ENCODE data around the gene MUC12. TPM values are rescaled to one million over a fixed set of nuclear protein-coding genes. Genes with fewer than 3 reads are reported as not detected.

The MUC12 gene
- total and polyA plus RNA-seq, 2 of the 4 experiments (the other 2 are of a cell fraction), result 4.0 TPM; not detected in 1

- Histone ChIP-seq H3K36me3 (ENCODE audit: control insufficient read depth, insufficient read depth, low read length) (no peaks in the 10 kb centered on the region), H2AK5ac (ENCODE audit: low read depth, low read length) (no peak overlapping the region), H4K91ac (ENCODE audit: insufficient read depth, low read depth, low read length) (no peak overlapping the region), H3K4me2 (ENCODE audit: low read depth, low read length) (no peak overlapping the region), H2BK5ac (ENCODE audit: low read depth, low read length, poor library complexity, severe bottlenecking) (no peak overlapping the region), H3K27ac (ENCODE audit: insufficient read depth, low read length) (no peak overlapping the region), H3K9ac (ENCODE audit: low read depth, low read length) (no peak overlapping the region), H3K56ac (ENCODE audit: extremely low read depth, insufficient read depth, low read length) (no peak overlapping the region), H2BK120ac (ENCODE audit: low read depth, low read length) (no peak overlapping the region), H4K8ac (ENCODE audit: low read depth in 2 of 2, low read length in 2 of 2) (no peak overlapping the region), H4K20me1 (ENCODE audit: insufficient read depth, low read length) (no peaks in the 10 kb centered on the region), H2AK9ac (replicated peaks; ENCODE audit: low read depth, low read length, poor library complexity) (no peak overlapping the region), H2BK20ac (ENCODE audit: low read depth, low read length) (no peak overlapping the region), H3K23ac (ENCODE audit: low read depth, low read length) (no peak overlapping the region), H3K79me1 (ENCODE audit: low read depth in 1 of 2, low read length in 2 of 2) (no peaks in the 10 kb centered on the region), H3K4ac (ENCODE audit: low read depth, low read length) (no peak overlapping the region), H2AFZ (replicated peaks; ENCODE audit: low read length, poor library complexity) (no peak overlapping the region), H3K9me3 (ENCODE audit: control insufficient read depth, insufficient read depth, low read length) (no peaks in the 10 kb centered on the region), H3K4me1 (ENCODE audit: control insufficient read depth, insufficient read depth, low read length) (no peaks in the 10 kb centered on the region), H3K27me3 (ENCODE audit: control insufficient read depth, insufficient read depth, low read length) (peaks cover 25% of the 10 kb centered on the region), H3K4me3 (ENCODE audit: insufficient read depth, low read depth, low read length) (no peak overlapping the region), H3K9me1 (ENCODE audit: insufficient read depth, low read length) (0 out of 2 replicates have a peak, but pooled peaks cover 2% of the 10 kb centered on the region), H2BK15ac (ENCODE audit: low read depth, low read length) (no peak overlapping the region), H3K14ac (replicated peaks; ENCODE audit: low read depth, low read length) (no peak overlapping the region), H3K18ac (ENCODE audit: low read depth, low read length) (no peak overlapping the region), H4K5ac (ENCODE audit: low read depth, low read length) (no peak overlapping the region)
- intact Hi-C loops (cut with micrococcal nuclease), result no loop called here
- ATAC-seq (ENCODE audit: low read depth) (peak; percentile 74), DNase-seq (peak; percentile 50)
- in situ Hi-C loops (cut with MboI; ENCODE audit: low sequenced_read_pairs), result loop anchor here (5.0 to 25.0 kb wide), 2 partner anchors 166 to 346 kb away; partner anchors contain the start of genes EPO and POP7
- TF ChIP-seq RAD21 (IDR thresholded peaks at IDR 0.05; ENCODE audit: low read length) (no peak), MXI1 (IDR thresholded peaks at IDR 0.05; ENCODE audit: borderline replicate concordance, low read depth, low read length) (0 out of 2 replicates have a peak, but pooled peaks have one; percentile 21), ELK1 (IDR thresholded peaks at IDR 0.05; ENCODE audit: borderline replicate concordance, low read depth, low read length) (no peak)
- CTCF ChIA-PET, result interaction anchor here (0.6 to 1.7 kb wide), 3 partner anchors 9 to 163 kb away, joined by 3 to 5 read pairs (median 4); partner anchors contain the start of gene ACHE
- dilution Hi-C loops (cut with HindIII; ENCODE audit: low sequenced_read_pairs, unreplicated experiment), result no loop called here
- no TSS peak for BruUV-seq (replicated peaks)
- POLR2A ChIA-PET (ENCODE audit: unreplicated experiment), result no interaction called here
- WGBS, 2 experiments (ENCODE audit: extremely low coverage in 2 of 2, insufficient read length in 1 of 2), result 0% methylated on average over 2 of the region's 9 CpGs; no CpG with 5 or more reads in 1 of the 2 experiments
Observed at GRCh38 chr7:101058355-101058754, 89.0 kb downstream of the MUC12 start.

Data from IMR-90 (cell line).